Heart right ventricle (tissue), 16 donors: Measurements from ENCODE around the gene INPP4B. TPM values are rescaled to one million over a fixed set of nuclear protein-coding genes. Genes with fewer than 3 reads are reported as not detected.

Experiments used
- ATAC-seq, 8 donors: fragments of 200-7000 bp; cut with Tn5 transposase; one replicate each; pipeline ENCODE4 v1.9.1; 2020; ENCODE audit warnings: mild to moderate bottlenecking in 8 of 8, moderate library complexity in 8 of 8, moderate number of reproducible peaks in 1 of 8
- DNase-seq, 2 donors: peaks; one replicate each; pipeline ENCODE4 v3.0.0-alpha.2; 2020
- H3K27ac ChIP-seq, 10 donors: fragments of 200-600 bp; sonication (generic) in 2 of 10; one replicate each; pipeline versions ENCODE4 v1.5.0 to v1.8.0; 2020 to 2022; ENCODE audit warnings: mild to moderate bottlenecking in 3 of 10
- H3K27me3 ChIP-seq, 7 donors: fragments of 200-600 bp; one replicate each; pipeline ENCODE4 v1.8.0; 2021 to 2022; ENCODE audit warnings: mild to moderate bottlenecking in 2 of 7
- H3K36me3 ChIP-seq, 9 donors: fragments of 200-600 bp; sonication (generic) in 1 of 9; one replicate each; pipeline versions ENCODE4 v1.5.0 to v1.8.0; 2020 to 2022; ENCODE audit warnings: mild to moderate bottlenecking in 2 of 9
- H3K4me1 ChIP-seq, 9 donors: fragments of 200-600 bp; sonication (generic) in 1 of 9; one replicate each; pipeline versions ENCODE4 v1.5.0 to v1.8.0; 2020 to 2022; ENCODE audit warnings: mild to moderate bottlenecking in 4 of 9
- H3K4me3 ChIP-seq, 10 donors: fragments of 200-600 bp; sonication (generic) in 2 of 10; one replicate each; pipeline versions ENCODE4 v1.5.0 to v1.8.0; 2020 to 2022; ENCODE audit warnings: mild to moderate bottlenecking in 7 of 10, moderate library complexity in 2 of 10
- H3K9me3 ChIP-seq, 11 donors: fragments of 200-600 bp in 10 of 11; sonication (generic) in 2 of 11; one replicate each; pipeline versions ENCODE4 v1.5.0 to v1.8.0; 2013 to 2022; ENCODE audit warnings: mild to moderate bottlenecking in 2 of 11, control low read depth in 1 of 11, moderate library complexity in 1 of 11
- WGBS, 2 donors: extraction: QIAGEN DNeasy Blood & Tissue Kit; methylation state at CpG; one replicate each; pipeline ENCODE4 v1.1.7; 2013; ENCODE audit warnings: inconsistent platforms in 1 of 2; 5-methylcytosine and 5-hydroxymethylcytosine counted together
- intact Hi-C, 10 donors: fragments of 100-400 bp; cut with DNase I; formaldehyde crosslinking; loops; one replicate each; pipeline versions ENCODE4 v1.11.1 to v1.14.2; 2022
- polyA plus RNA-seq, 2 donors: library from polyadenylated mRNA; stranded (reverse); fragments of 200-250 nt; gene quantifications; one replicate each; pipeline ENCODE4 v1.2.3, GENCODE V29; 2013
- total RNA-seq, 10 donors: library from RNA; stranded (reverse); fragmentation: NEBNext Ultra II Directional in 3 of 10; extraction: Animal tissue kit (Norgen Biotek cat#: 25700) in 3 of 10; gene quantifications; one replicate each; pipeline versions ENCODE4 v1.2.1 to v1.2.4, GENCODE V29; 2021 to 2023
- TF ChIP-seq, protein P1 (sequence below), 9 donors: fragments of 200-600 bp; sonication (generic) in 2 of 9; IDR thresholded peaks; one replicate each; pipeline versions ENCODE4 v1.5.0 to v1.8.0; 2021 to 2022; ENCODE audit warnings: antibody characterized with exemption in 9 of 9, mild to moderate bottlenecking in 5 of 9, moderate library complexity in 1 of 9
- donor health status: Arrhythmogenic right ventricular cardiomyopathy.
- donor health status: ischemic (EF 13 %, LVEDD 7.1; RV severe dilation, severe dysfunction).
- donor health status: healthy with polysubstance abuse.
- donor health status: DM: no; HTN: yes; CAD: no.
- donor health status: DM: no; HTN: no; CAD: no.
- donor health status: ischemic (EF 25% LVEDD 6.9; RV normal size, moderate dysfunction).
- donor health status: ischemic (EF 25% LVEDD 5.7; RV mildly dilated, moderate dysfunction).
- donor health status: healthy.
- donor health status: DM: yes; HTN: yes; CAD: no.
- donor health status: Ischemic cardiomyopathy.
- donor health status: ischemic (EF 35%, LVEDD 5.7; RV mildly dilated, moderate dysfunction).
- donor health status: nonischemic (EF 11% LVEDD 7.7; RV severe dilation, severe dysfunction).
- donor health status: DM: yes; HTN: yes; CAD: no.
- donor health status: PGD.
- donor health status: ischemic (EF 29% LVEDD 5.4; RV normal size, mild dysfunction).
- donor health status: nonischemic (EF 23%, LVEDD 6.1; RV moderate dilation, normal function).

The INPP4B gene
- total and polyA plus RNA-seq, 12 donors, result 3.7 to 100.0 (median 39.1) TPM

DNA sequence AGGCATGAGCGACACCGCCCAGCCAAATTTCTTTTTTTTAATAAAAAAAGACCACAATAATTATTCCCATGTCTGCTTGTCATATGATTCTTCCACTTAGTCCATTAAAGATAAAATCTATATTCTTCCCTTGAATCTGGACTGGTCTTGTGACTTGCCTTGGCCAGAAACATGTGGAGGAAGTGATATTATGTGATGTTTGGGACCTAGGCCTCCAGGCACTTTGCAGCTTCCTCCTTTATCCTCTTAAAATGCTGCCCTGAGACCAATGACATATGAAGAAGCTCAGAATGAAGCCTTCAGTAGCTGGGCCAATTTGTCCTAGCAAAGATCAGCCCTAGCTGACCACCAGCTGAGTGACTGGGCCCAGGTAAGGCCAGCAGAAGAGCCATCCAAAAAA, 250.0 kb downstream of the INPP4B start:
- TF ChIP-seq, protein P1, sequence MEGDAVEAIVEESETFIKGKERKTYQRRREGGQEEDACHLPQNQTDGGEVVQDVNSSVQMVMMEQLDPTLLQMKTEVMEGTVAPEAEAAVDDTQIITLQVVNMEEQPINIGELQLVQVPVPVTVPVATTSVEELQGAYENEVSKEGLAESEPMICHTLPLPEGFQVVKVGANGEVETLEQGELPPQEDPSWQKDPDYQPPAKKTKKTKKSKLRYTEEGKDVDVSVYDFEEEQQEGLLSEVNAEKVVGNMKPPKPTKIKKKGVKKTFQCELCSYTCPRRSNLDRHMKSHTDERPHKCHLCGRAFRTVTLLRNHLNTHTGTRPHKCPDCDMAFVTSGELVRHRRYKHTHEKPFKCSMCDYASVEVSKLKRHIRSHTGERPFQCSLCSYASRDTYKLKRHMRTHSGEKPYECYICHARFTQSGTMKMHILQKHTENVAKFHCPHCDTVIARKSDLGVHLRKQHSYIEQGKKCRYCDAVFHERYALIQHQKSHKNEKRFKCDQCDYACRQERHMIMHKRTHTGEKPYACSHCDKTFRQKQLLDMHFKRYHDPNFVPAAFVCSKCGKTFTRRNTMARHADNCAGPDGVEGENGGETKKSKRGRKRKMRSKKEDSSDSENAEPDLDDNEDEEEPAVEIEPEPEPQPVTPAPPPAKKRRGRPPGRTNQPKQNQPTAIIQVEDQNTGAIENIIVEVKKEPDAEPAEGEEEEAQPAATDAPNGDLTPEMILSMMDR (IDR thresholded peaks at IDR 0.05), result no peak
- no peak overlapping the region for H3K4me3 ChIP-seq
- intact Hi-C loops, result no loop called here
- no peak for ATAC-seq
- peaks cover 0 to 10% (median 0%) of the 10 kb centered on the region in 11 donors for H3K9me3 ChIP-seq
- H3K4me1 ChIP-seq, result peaks cover 0 to 8% (median 0%) of the 10 kb centered on the region in 9 donors
- no peaks in the 10 kb centered on the region for H3K36me3 ChIP-seq
- WGBS, 2 donors, result 97 to 100% methylated on average over 2 of the region's 2 CpGs
- H3K27ac ChIP-seq, result no peak overlapping the region
- H3K27me3 ChIP-seq, result no peaks in the 10 kb centered on the region
- no peak for DNase-seq

DNA sequence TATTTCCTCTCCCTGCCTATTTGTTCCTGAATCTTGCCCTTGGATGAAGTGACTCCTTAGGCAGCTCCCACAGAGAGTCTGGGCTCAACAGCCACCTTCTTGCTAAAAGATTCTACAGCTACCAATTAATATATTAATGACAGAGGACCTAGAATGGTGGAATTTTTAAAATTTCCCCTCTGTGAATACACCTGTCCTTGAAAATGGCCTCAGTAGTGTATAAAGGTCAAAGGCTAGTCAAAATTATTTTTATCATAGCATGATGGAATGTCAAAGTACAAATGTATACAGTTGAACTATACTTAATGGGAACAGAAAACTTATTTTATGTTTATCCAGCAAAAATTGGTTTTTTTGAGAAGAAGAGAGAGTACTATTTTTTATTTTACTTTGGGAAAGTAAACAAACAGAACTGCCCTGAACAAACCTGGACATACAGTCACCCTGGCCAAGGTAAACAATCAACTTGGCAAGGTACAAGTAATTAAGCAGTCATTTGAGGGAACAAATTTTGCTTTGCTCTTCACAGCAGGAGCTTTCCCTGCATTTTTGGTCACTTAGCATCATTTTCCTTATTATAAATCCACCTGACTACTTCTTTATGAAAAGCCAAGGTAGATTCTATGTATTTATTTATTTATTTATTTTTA, 250.8 kb downstream of the INPP4B start:
- Histone ChIP-seq H3K36me3 (no peaks in the 10 kb centered on the region), H3K4me3 (no peak overlapping the region), H3K27ac (no peak overlapping the region), H3K9me3 (peaks cover 0 to 9% (median 0%) of the 10 kb centered on the region in 11 donors), H3K4me1 (peaks cover 0 to 8% (median 0%) of the 10 kb centered on the region in 9 donors), H3K27me3 (no peaks in the 10 kb centered on the region)
- intact Hi-C loops, result no loop called here
- DNase-seq (no peak), ATAC-seq (no peak)
- TF ChIP-seq, protein P1 (IDR thresholded peaks at IDR 0.05), result no peak

DNA sequence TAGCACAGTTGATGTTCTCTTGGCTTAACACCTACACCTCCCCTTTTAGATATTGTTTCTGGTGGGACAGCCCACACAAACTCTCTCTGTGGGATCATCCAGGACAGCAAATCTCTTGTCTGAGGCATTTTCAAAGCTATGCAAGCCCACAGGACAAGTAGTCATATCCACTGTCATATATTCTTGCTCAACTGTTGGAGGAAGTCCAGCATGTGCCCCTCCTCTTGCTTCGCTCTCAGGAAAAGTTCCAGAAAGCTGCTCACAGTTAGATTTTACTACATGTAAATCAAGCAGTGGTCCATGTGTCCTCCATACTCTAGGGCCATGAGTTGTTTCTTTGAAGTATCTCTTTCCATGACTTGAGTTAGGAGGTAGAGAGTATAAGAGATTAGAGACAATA, 260.7 kb downstream of the INPP4B start:
- no peak overlapping the region for H3K27ac ChIP-seq
- intact Hi-C loops, result no loop called here
- WGBS, 2 donors, result 74 to 80% methylated on average over 1 of the region's 1 CpG
- no peaks in the 10 kb centered on the region for H3K36me3 ChIP-seq
- TF ChIP-seq, protein P1 (IDR thresholded peaks at IDR 0.05), result no peak
- H3K9me3 ChIP-seq, result peaks cover 0 to 8% (median 0%) of the 10 kb centered on the region in 11 donors
- DNase-seq (no peak), ATAC-seq (no peak)
- H3K4me1 ChIP-seq, result no peaks in the 10 kb centered on the region
- H3K27me3 ChIP-seq, result no peaks in the 10 kb centered on the region
- H3K4me3 ChIP-seq, result no peak overlapping the region

GRCh38 chr4:142583708-142584107, 262.4 kb downstream of the INPP4B start:
- Histone ChIP-seq H3K27ac (no peak overlapping the region), H3K4me1 (no peaks in the 10 kb centered on the region), H3K36me3 (no peaks in the 10 kb centered on the region), H3K27me3 (no peaks in the 10 kb centered on the region), H3K9me3 (no peaks in the 10 kb centered on the region), H3K4me3 (no peak overlapping the region)
- 94 to 96% methylated on average over 1 of the region's 1 CpG for WGBS, 2 donors
- intact Hi-C loops, result loop anchor here in 1 of 10 donors (5.0 kb wide), 1 partner anchor 1716 kb away; no protein-coding TSS in a partner anchor
- TF ChIP-seq, protein P1 (IDR thresholded peaks at IDR 0.05), result no peak
- ATAC-seq (no peak), DNase-seq (no peak)
